HCT116 (cell line): ENCODE results near the gene RWDD4.

Experiments used
- CBX3 ChIP-seq: IDR thresholded peaks from 2 replicates; pipeline ENCODE4 v1.6.1; 2012; ENCODE audit warnings: low read depth
- CEBPB ChIP-seq: IDR thresholded peaks from 2 replicates; pipeline ENCODE4 v1.6.1; 2012; ENCODE audit warnings: low read depth
- POLR2A ChIP-seq: IDR thresholded peaks from 2 replicates; pipeline ENCODE4 v1.7.0; 2011; ENCODE audit warnings: borderline replicate concordance; ENCODE audit not compliant: insufficient read depth, insufficient read length; ENCODE audit errors: extremely low read depth
- POLR2AphosphoS5 ChIP-seq: IDR thresholded peaks from 2 replicates; pipeline ENCODE4 v1.6.1; 2011; ENCODE audit warnings: mild to moderate bottlenecking, low read depth, low read length, moderate library complexity
- RAD21 ChIP-seq: IDR thresholded peaks from 2 replicates; pipeline ENCODE4 v1.6.1; 2012; ENCODE audit warnings: low read depth, mild to moderate bottlenecking
- REST ChIP-seq: IDR thresholded peaks from 2 replicates; pipeline ENCODE4 v1.6.1; 2012; ENCODE audit warnings: low read depth
- SIN3A ChIP-seq: IDR thresholded peaks from 2 replicates; pipeline ENCODE4 v1.6.1; 2012; ENCODE audit warnings: low read depth
- SP1 ChIP-seq: IDR thresholded peaks from 2 replicates; pipeline ENCODE4 v1.6.1; 2012; ENCODE audit warnings: low read depth
- TCF7L2 ChIP-seq: IDR thresholded peaks from 2 replicates; pipeline ENCODE4 v1.7.0; 2011; ENCODE audit warnings: borderline replicate concordance, inconsistent platforms; ENCODE audit not compliant: insufficient read depth, insufficient read length; ENCODE audit errors: extremely low read depth
- ZBTB33 ChIP-seq: IDR thresholded peaks from 2 replicates; pipeline ENCODE4 v1.6.1; 2011; ENCODE audit warnings: mild to moderate bottlenecking, low read length, moderate library complexity; ENCODE audit not compliant: insufficient replicate concordance; ENCODE audit errors: extremely low read depth
- ZNF274 ChIP-seq: fragments of 200-500 bp; sonication (Bioruptor generic); IDR thresholded peaks from 2 replicates; pipeline ENCODE4 v1.6.1; 2014; ENCODE audit warnings: mild to moderate bottlenecking, low read depth, low read length, inconsistent platforms
- TF ChIP-seq, protein P1 (sequence below), 3 experiments: fragments of 200-600 bp in 1 of 3; sonication (generic) in 1 of 3; IDR thresholded peaks in 2 of 3; conservative IDR thresholded peaks in 1 of 3; 2 replicates each; pipeline ENCODE4 v1.5.1; 2012 to 2017; ENCODE audit warnings: low read depth in 2 of 3, low read length in 2 of 3, antibody characterized with exemption in 1 of 3, borderline replicate concordance in 1 of 3, control low read depth in 1 of 3, mild to moderate bottlenecking in 1 of 3, mixed read lengths in 1 of 3, mixed run types in 1 of 3, moderate library complexity in 1 of 3; ENCODE audit not compliant: insufficient read depth in 1 of 3
- TF ChIP-seq, protein P2 (sequence below): IDR thresholded peaks from 2 replicates; pipeline ENCODE4 v1.6.1; 2012

DNA sequence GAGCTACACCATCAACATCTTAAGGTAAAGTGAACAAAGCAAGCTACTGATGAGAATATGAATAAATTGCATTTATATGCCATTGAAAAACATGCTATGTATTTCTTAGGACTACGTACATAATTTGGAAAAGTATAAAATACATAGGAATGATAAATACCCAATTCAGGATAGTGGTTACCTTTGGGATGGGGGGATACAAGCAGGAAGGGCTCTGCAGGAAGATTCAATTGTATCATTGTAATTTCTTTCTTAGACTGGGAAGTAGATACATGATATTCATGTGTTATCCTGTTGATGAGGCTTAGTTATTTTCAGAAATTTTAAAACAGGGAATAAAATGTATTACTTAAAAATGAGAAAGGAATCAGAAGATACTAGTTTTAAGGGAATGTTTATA, 43.5 kb upstream of the RWDD4 start:
- TF ChIP-seq CEBPB: no peak
- no peak for TF ChIP-seq POLR2AphosphoS5
- no peak for TF ChIP-seq RAD21
- no peak for TF ChIP-seq TCF7L2
- TF ChIP-seq, protein P1, sequence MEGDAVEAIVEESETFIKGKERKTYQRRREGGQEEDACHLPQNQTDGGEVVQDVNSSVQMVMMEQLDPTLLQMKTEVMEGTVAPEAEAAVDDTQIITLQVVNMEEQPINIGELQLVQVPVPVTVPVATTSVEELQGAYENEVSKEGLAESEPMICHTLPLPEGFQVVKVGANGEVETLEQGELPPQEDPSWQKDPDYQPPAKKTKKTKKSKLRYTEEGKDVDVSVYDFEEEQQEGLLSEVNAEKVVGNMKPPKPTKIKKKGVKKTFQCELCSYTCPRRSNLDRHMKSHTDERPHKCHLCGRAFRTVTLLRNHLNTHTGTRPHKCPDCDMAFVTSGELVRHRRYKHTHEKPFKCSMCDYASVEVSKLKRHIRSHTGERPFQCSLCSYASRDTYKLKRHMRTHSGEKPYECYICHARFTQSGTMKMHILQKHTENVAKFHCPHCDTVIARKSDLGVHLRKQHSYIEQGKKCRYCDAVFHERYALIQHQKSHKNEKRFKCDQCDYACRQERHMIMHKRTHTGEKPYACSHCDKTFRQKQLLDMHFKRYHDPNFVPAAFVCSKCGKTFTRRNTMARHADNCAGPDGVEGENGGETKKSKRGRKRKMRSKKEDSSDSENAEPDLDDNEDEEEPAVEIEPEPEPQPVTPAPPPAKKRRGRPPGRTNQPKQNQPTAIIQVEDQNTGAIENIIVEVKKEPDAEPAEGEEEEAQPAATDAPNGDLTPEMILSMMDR (IDR thresholded peaks at IDR 0.05 in 2 of 3, conservative IDR thresholded peaks at IDR 0.05 in 1 of 3; ENCODE audit: borderline replicate concordance in 1 of 3, insufficient read depth in 1 of 3, low read depth in 2 of 3, low read length in 2 of 3): no peak
- no peak for TF ChIP-seq REST
- no peak for TF ChIP-seq CBX3
- no peak for TF ChIP-seq SP1
- TF ChIP-seq ZNF274: no peak
- no peak for TF ChIP-seq SIN3A
- no peak for TF ChIP-seq ZBTB33
- no peak for TF ChIP-seq POLR2A
- TF ChIP-seq, protein P2, sequence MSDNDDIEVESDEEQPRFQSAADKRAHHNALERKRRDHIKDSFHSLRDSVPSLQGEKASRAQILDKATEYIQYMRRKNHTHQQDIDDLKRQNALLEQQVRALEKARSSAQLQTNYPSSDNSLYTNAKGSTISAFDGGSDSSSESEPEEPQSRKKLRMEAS: no peak
